NT2/D1 (cell line): Measurements from ENCODE around the gene ERBB2.

Experiments
- SUZ12 ChIP-seq: IDR thresholded peaks from 2 replicates; pipeline ENCODE4 v1.6.1; 2011; ENCODE audit not compliant: insufficient read length, insufficient read depth; ENCODE audit errors: extremely low read depth
- YY1 ChIP-seq: IDR thresholded peaks from 2 replicates; pipeline ENCODE4 v1.6.1; 2011; ENCODE audit not compliant: insufficient read length, insufficient read depth

DNA sequence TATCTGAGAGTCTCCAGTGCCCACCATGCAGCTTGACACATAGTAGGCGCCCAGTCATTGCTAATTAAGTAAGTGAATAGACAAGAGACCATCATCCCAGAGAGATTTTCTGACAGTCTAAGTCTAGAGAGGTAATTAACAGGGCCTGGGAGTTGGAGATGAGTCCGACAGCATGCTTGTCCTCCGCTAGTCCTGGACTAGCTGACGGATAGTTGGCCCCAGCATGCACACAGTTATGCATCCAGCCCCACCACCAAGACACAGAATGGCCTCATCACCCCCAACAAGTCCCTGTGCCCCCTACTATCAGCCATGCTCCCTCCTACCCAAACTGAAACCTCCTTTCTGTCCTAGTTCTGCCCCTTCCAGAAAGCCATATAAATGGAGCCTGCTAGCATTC, 47.9 kb downstream of the ERBB2 start:
- TF ChIP-seq YY1 (no peak), SUZ12 (no peak)
